Stomach smooth muscle (tissue), 2 donors: ENCODE results near the gene PLEKHJ1.

Experiments used
- H3K27ac ChIP-seq: one replicate; pipeline ENCODE4 v1.7.0; 2013; ENCODE audit warnings: mild to moderate bottlenecking, low read length, inconsistent platforms
- H3K27me3 ChIP-seq, 2 donors: one replicate each; pipeline ENCODE4 v1.7.0; 2013; ENCODE audit warnings: low read length in 2 of 2; ENCODE audit not compliant: insufficient read depth in 2 of 2, control insufficient read depth in 1 of 2
- H3K36me3 ChIP-seq, 2 donors: one replicate each; pipeline ENCODE4 v1.7.0; 2013; ENCODE audit warnings: low read length in 2 of 2; ENCODE audit not compliant: control insufficient read depth in 2 of 2, insufficient read depth in 2 of 2
- H3K4me1 ChIP-seq: one replicate; pipeline ENCODE4 v1.7.0; 2013; ENCODE audit warnings: low read length; ENCODE audit not compliant: control insufficient read depth, insufficient read depth
- H3K4me3 ChIP-seq, 2 donors: one replicate each; pipeline ENCODE4 v1.7.0; 2013; ENCODE audit warnings: low read length in 2 of 2
- H3K9ac ChIP-seq, 2 donors: one replicate each; pipeline ENCODE4 v1.7.0; 2013; ENCODE audit warnings: low read length in 2 of 2, mild to moderate bottlenecking in 1 of 2
- H3K9me3 ChIP-seq, 2 donors: one replicate each; pipeline ENCODE4 v1.7.0; 2013; ENCODE audit warnings: low read length in 2 of 2; ENCODE audit not compliant: control insufficient read depth in 2 of 2
- donor health status: healthy.
- donor health status: Pancreatic carcinoma.

The PLEKHJ1 gene

GRCh38 chr19:2225415-2226050 lies 10.6 kb downstream of the PLEKHJ1 start:
- Histone ChIP-seq H3K4me3 (no peak overlapping the region), H3K4me1 (no peaks in the 10 kb centered on the region), H3K9ac (no peak overlapping the region), H3K9me3 (no peaks in the 10 kb centered on the region), H3K27ac (no peak overlapping the region), H3K27me3 (no peaks in the 10 kb centered on the region), H3K36me3 (peaks cover 12 to 30% of the 10 kb centered on the region in 2 donors)

GRCh38 chr19:2224754-2225349 lies 11.3 kb downstream of the PLEKHJ1 start:
- Histone ChIP-seq H3K4me3 (no peak overlapping the region), H3K27ac (no peak overlapping the region), H3K9me3 (no peaks in the 10 kb centered on the region), H3K4me1 (no peaks in the 10 kb centered on the region), H3K9ac (no peak overlapping the region), H3K27me3 (no peaks in the 10 kb centered on the region), H3K36me3 (peaks cover 12 to 32% of the 10 kb centered on the region in 2 donors)

- Histone ChIP-seq H3K36me3 (peaks cover 10 to 25% of the 10 kb centered on the region in 2 donors), H3K9me3 (no peaks in the 10 kb centered on the region), H3K27ac (no peak overlapping the region), H3K4me1 (no peaks in the 10 kb centered on the region), H3K9ac (no peak overlapping the region), H3K27me3 (no peaks in the 10 kb centered on the region), H3K4me3 (no peak overlapping the region)
Observed at GRCh38 chr19:2223959-2224358, 12.2 kb downstream of the PLEKHJ1 start.

GRCh38 chr19:2223391-2223790 lies 12.7 kb downstream of the PLEKHJ1 start:
- Histone ChIP-seq H3K9me3 (no peaks in the 10 kb centered on the region), H3K36me3 (peaks cover 8 to 23% of the 10 kb centered on the region in 2 donors), H3K4me1 (no peaks in the 10 kb centered on the region), H3K9ac (no peak overlapping the region), H3K27ac (no peak overlapping the region), H3K27me3 (no peaks in the 10 kb centered on the region), H3K4me3 (no peak overlapping the region)

GRCh38 chr19:2221918-2222317 lies 14.2 kb downstream of the PLEKHJ1 start:
- Histone ChIP-seq H3K9ac (no peak overlapping the region), H3K27me3 (no peaks in the 10 kb centered on the region), H3K4me1 (no peaks in the 10 kb centered on the region), H3K36me3 (peaks cover 11 to 27% of the 10 kb centered on the region in 2 donors), H3K27ac (no peak overlapping the region), H3K4me3 (no peak overlapping the region), H3K9me3 (no peaks in the 10 kb centered on the region)

- Histone ChIP-seq H3K9ac (no peak overlapping the region), H3K4me3 (no peak overlapping the region), H3K36me3 (peaks cover 15 to 32% of the 10 kb centered on the region in 2 donors), H3K27ac (no peak overlapping the region), H3K4me1 (no peaks in the 10 kb centered on the region), H3K9me3 (no peaks in the 10 kb centered on the region), H3K27me3 (no peaks in the 10 kb centered on the region)
Observed at GRCh38 chr19:2221250-2221831, 14.8 kb downstream of the PLEKHJ1 start.

GRCh38 chr19:2219726-2220125 lies 16.4 kb downstream of the PLEKHJ1 start:
- no peaks in the 10 kb centered on the region for H3K27me3 ChIP-seq
- H3K4me1 ChIP-seq = no peaks in the 10 kb centered on the region
- H3K36me3 ChIP-seq = peaks cover 12 to 34% of the 10 kb centered on the region in 2 donors
- no peak overlapping the region for H3K27ac ChIP-seq
- no peak overlapping the region for H3K9ac ChIP-seq
- no peaks in the 10 kb centered on the region for H3K9me3 ChIP-seq
- H3K4me3 ChIP-seq = no peak overlapping the region

GRCh38 chr19:2217591-2217990 lies 18.5 kb downstream of the PLEKHJ1 start:
- no peaks in the 10 kb centered on the region for H3K9me3 ChIP-seq
- no peak overlapping the region for H3K9ac ChIP-seq
- H3K4me1 ChIP-seq = no peaks in the 10 kb centered on the region
- H3K27me3 ChIP-seq = no peaks in the 10 kb centered on the region
- no peak overlapping the region for H3K4me3 ChIP-seq
- no peak overlapping the region for H3K27ac ChIP-seq
- peaks cover 10 to 39% of the 10 kb centered on the region in 2 donors for H3K36me3 ChIP-seq

GRCh38 chr19:2216361-2217225 lies 19.5 kb downstream of the PLEKHJ1 start:
- no peak overlapping the region for H3K27ac ChIP-seq
- no peak overlapping the region for H3K4me3 ChIP-seq
- H3K27me3 ChIP-seq = no peaks in the 10 kb centered on the region
- H3K9ac ChIP-seq = no peak overlapping the region
- H3K9me3 ChIP-seq = no peaks in the 10 kb centered on the region
- H3K4me1 ChIP-seq = no peaks in the 10 kb centered on the region
- peaks cover 10 to 42% of the 10 kb centered on the region in 2 donors for H3K36me3 ChIP-seq

GRCh38 chr19:2215281-2215751 lies 20.8 kb downstream of the PLEKHJ1 start:
- no peaks in the 10 kb centered on the region for H3K9me3 ChIP-seq
- no peaks in the 10 kb centered on the region for H3K4me1 ChIP-seq
- no peaks in the 10 kb centered on the region for H3K27me3 ChIP-seq
- H3K4me3 ChIP-seq = no peak overlapping the region
- no peak overlapping the region for H3K9ac ChIP-seq
- H3K27ac ChIP-seq = no peak overlapping the region
- H3K36me3 ChIP-seq = peaks cover 16 to 48% of the 10 kb centered on the region in 2 donors
